ENCODE measurements around the gene SYNPO2. TPM values are rescaled to one million over a fixed set of nuclear protein-coding genes. Genes with fewer than 3 reads are reported as not detected.

SYNPO2 gene
- total and polyA plus RNA-seq, 2 donors (not counting 1 experiment from before 2014, with no cell fraction given) = 40.1 to 71.7 TPM

GRCh38 chr4:118843237-118843636 lies 45.4 kb upstream of the SYNPO2 start:
- TF ChIP-seq CTCF (conservative IDR thresholded peaks at IDR 0.05 in 1 of 2, IDR thresholded peaks at IDR 0.05 in 1 of 2; ENCODE audit: low read depth in 1 of 2, low read length in 2 of 2) = no peak
- TF ChIP-seq EZH2 (IDR thresholded peaks at IDR 0.05; ENCODE audit: low read length, missing control alignments) = no peak
- Histone ChIP-seq H3K4me1 (ENCODE audit: control insufficient read depth, extremely low read depth, insufficient read depth, low read length) (peaks cover 6% of the 10 kb centered on the region), H3K9me3 (ENCODE audit: control insufficient read depth, insufficient read depth, low read depth, low read length) (no peaks in the 10 kb centered on the region), H3K4me2 (ENCODE audit: extremely low read depth, insufficient read depth, low read length) (no peak overlapping the region), H3K9ac (ENCODE audit: insufficient read depth, low read length) (no peak overlapping the region), H4K20me1 (ENCODE audit: control insufficient read depth, extremely low read depth, insufficient read depth, low read length) (no peaks in the 10 kb centered on the region), H3K27me3 (ENCODE audit: control insufficient read depth, insufficient read depth, low read length) (no peaks in the 10 kb centered on the region), H3K79me2 (ENCODE audit: control insufficient read depth, insufficient read depth, low read length) (no peaks in the 10 kb centered on the region), H2AFZ (ENCODE audit: low read length) (peak overlapping the region; percentile 14), H3K36me3 (ENCODE audit: control insufficient read depth, insufficient read depth, low read length) (no peaks in the 10 kb centered on the region), H3K4me3 (replicated peaks in 1 of 4; ENCODE audit: control extremely low read depth in 1 of 4, insufficient read depth in 1 of 4, low read depth in 3 of 4, low read length in 4 of 4) (no peak overlapping the region), H3K27ac (ENCODE audit: insufficient read depth, low read length) (no peak overlapping the region)
- DNase-seq (ENCODE audit: low read depth in 2 of 2) = no peak

- H3K27me3 ChIP-seq (ENCODE audit: control insufficient read depth, insufficient read depth, low read length) = no peaks in the 10 kb centered on the region
- H3K79me2 ChIP-seq (ENCODE audit: control insufficient read depth, insufficient read depth, low read length) = no peaks in the 10 kb centered on the region
- TF ChIP-seq EZH2 (IDR thresholded peaks at IDR 0.05; ENCODE audit: low read length, missing control alignments) = no peak
- no peak for TF ChIP-seq CTCF (conservative IDR thresholded peaks at IDR 0.05 in 1 of 2, IDR thresholded peaks at IDR 0.05 in 1 of 2; ENCODE audit: low read depth in 1 of 2, low read length in 2 of 2)
- no peaks in the 10 kb centered on the region for H3K9me3 ChIP-seq (ENCODE audit: control insufficient read depth, insufficient read depth, low read depth, low read length)
- no peak overlapping the region for H3K27ac ChIP-seq (ENCODE audit: insufficient read depth, low read length)
- no peak overlapping the region for H3K4me2 ChIP-seq (ENCODE audit: extremely low read depth, insufficient read depth, low read length)
- H3K36me3 ChIP-seq (ENCODE audit: control insufficient read depth, insufficient read depth, low read length) = no peaks in the 10 kb centered on the region
- no peak overlapping the region for H3K4me3 ChIP-seq (replicated peaks in 1 of 4; ENCODE audit: control extremely low read depth in 1 of 4, insufficient read depth in 1 of 4, low read depth in 3 of 4, low read length in 4 of 4)
- no peaks in the 10 kb centered on the region for H4K20me1 ChIP-seq (ENCODE audit: control insufficient read depth, extremely low read depth, insufficient read depth, low read length)
- H3K4me1 ChIP-seq (ENCODE audit: control insufficient read depth, extremely low read depth, insufficient read depth, low read length) = peaks cover 6% of the 10 kb centered on the region
- no peak for DNase-seq (ENCODE audit: low read depth in 2 of 2)
- no peak overlapping the region for H3K9ac ChIP-seq (ENCODE audit: insufficient read depth, low read length)
- no peak overlapping the region for H2AFZ ChIP-seq (ENCODE audit: low read length)
Measured at GRCh38 chr4:118845552-118846050, 43.1 kb upstream of the SYNPO2 start.

- H3K36me3 ChIP-seq (ENCODE audit: control insufficient read depth, insufficient read depth, low read length) = no peaks in the 10 kb centered on the region
- no peak overlapping the region for H3K4me2 ChIP-seq (ENCODE audit: extremely low read depth, insufficient read depth, low read length)
- no peak overlapping the region for H3K4me3 ChIP-seq (replicated peaks in 1 of 4; ENCODE audit: control extremely low read depth in 1 of 4, insufficient read depth in 1 of 4, low read depth in 3 of 4, low read length in 4 of 4)
- TF ChIP-seq EZH2 (IDR thresholded peaks at IDR 0.05; ENCODE audit: low read length, missing control alignments) = no peak
- TF ChIP-seq CTCF (conservative IDR thresholded peaks at IDR 0.05 in 1 of 2, IDR thresholded peaks at IDR 0.05 in 1 of 2; ENCODE audit: low read depth in 1 of 2, low read length in 2 of 2) = no peak
- no peak for DNase-seq (ENCODE audit: low read depth in 2 of 2)
- H3K9me3 ChIP-seq (ENCODE audit: control insufficient read depth, insufficient read depth, low read depth, low read length) = no peaks in the 10 kb centered on the region
- peaks cover 8% of the 10 kb centered on the region for H3K4me1 ChIP-seq (ENCODE audit: control insufficient read depth, extremely low read depth, insufficient read depth, low read length)
- H3K27ac ChIP-seq (ENCODE audit: insufficient read depth, low read length) = no peak overlapping the region
- H4K20me1 ChIP-seq (ENCODE audit: control insufficient read depth, extremely low read depth, insufficient read depth, low read length) = no peaks in the 10 kb centered on the region
- H3K9ac ChIP-seq (ENCODE audit: insufficient read depth, low read length) = no peak overlapping the region
- no peaks in the 10 kb centered on the region for H3K79me2 ChIP-seq (ENCODE audit: control insufficient read depth, insufficient read depth, low read length)
- no peaks in the 10 kb centered on the region for H3K27me3 ChIP-seq (ENCODE audit: control insufficient read depth, insufficient read depth, low read length)
- no peak overlapping the region for H2AFZ ChIP-seq (ENCODE audit: low read length)
Measured at GRCh38 chr4:118846979-118847378, 41.7 kb upstream of the SYNPO2 start.

Measured in fibroblast of lung (primary cell).